ELF-1 (cell line): Measurements from ENCODE around the gene CD48.
"Not testable (repeated sequence)": the region's sequence is repeated elsewhere in the genome, so short reads cannot be mapped to it uniquely, and the experiment has no call there.

Source experiments
- DNase-seq: peaks from one replicate; pipeline ENCODE4 v3.0.0-alpha.2; 2016; ENCODE audit warnings: low read depth, low spot score

Gene CD48

GRCh38 chr1:160741612-160742348, 30.2 kb upstream of the CD48 start:
- no peak for DNase-seq

- no peak for DNase-seq
Observed at GRCh38 chr1:160741092-160741501, 29.5 kb upstream of the CD48 start.

- no peak for DNase-seq
Observed at GRCh38 chr1:160740133-160740688, 28.6 kb upstream of the CD48 start.

- no peak for DNase-seq
Observed at GRCh38 chr1:160739098-160739511, 27.5 kb upstream of the CD48 start, which contains the start of gene SLAMF7. TSS of gene SLAMF7 (plus strand) at chr1:160739247. CDS start at chr1:160739302, 55 bp downstream.

GRCh38 chr1:160738271-160738670, 26.6 kb upstream of the CD48 start:
- DNase-seq: no peak

GRCh38 chr1:160734301-160734700, 22.7 kb upstream of the CD48 start:
- DNase-seq: no peak

GRCh38 chr1:160733898-160734297, 22.3 kb upstream of the CD48 start:
- no peak for DNase-seq

GRCh38 chr1:160731990-160732389, 20.4 kb upstream of the CD48 start:
- no peak for DNase-seq

GRCh38 chr1:160731564-160731963, 19.9 kb upstream of the CD48 start:
- DNase-seq: not testable (repeated sequence)

- no peak for DNase-seq
Observed at GRCh38 chr1:160727316-160727640, 15.7 kb upstream of the CD48 start.

GRCh38 chr1:160726498-160727315, 15.1 kb upstream of the CD48 start:
- peak; percentile 94 for DNase-seq

- no peak for DNase-seq
Observed at GRCh38 chr1:160726114-160726497, 14.5 kb upstream of the CD48 start.

GRCh38 chr1:160724465-160725242, 13.0 kb upstream of the CD48 start:
- peak; percentile 22 for DNase-seq

- DNase-seq: no peak
Observed at GRCh38 chr1:160723332-160723731, 11.7 kb upstream of the CD48 start.

GRCh38 chr1:160722726-160723125, 11.1 kb upstream of the CD48 start:
- no peak for DNase-seq

GRCh38 chr1:160721473-160721872, 9.9 kb upstream of the CD48 start:
- no peak for DNase-seq

GRCh38 chr1:160720356-160721085, 8.9 kb upstream of the CD48 start:
- no peak for DNase-seq

GRCh38 chr1:160718210-160718609, 6.6 kb upstream of the CD48 start:
- DNase-seq: no peak

GRCh38 chr1:160717306-160717705, 5.7 kb upstream of the CD48 start:
- no peak for DNase-seq

GRCh38 chr1:160716013-160716412, 4.4 kb upstream of the CD48 start:
- no peak for DNase-seq

- DNase-seq: not testable (repeated sequence)
Observed at GRCh38 chr1:160714034-160714648, 2.5 kb upstream of the CD48 start.
